Upper lobe of left lung (tissue), 4 donors: Measurements from ENCODE around the gene BCL2L14.

Experiments
- CTCF ChIP-seq, 6 experiments: fragments of 450-650 bp in 4 of 6; fragments of 200-600 bp in 2 of 6; sonication (generic) in 2 of 6; IDR thresholded peaks; one replicate each; pipeline ENCODE4 v1.5.1; 2016 to 2019; ENCODE audit warnings: antibody characterized with exemption in 6 of 6
- POLR2A ChIP-seq, 4 donors: fragments of 450-650 bp; IDR thresholded peaks; one replicate each; pipeline ENCODE4 v1.5.1; 2016 to 2017; ENCODE audit warnings: antibody characterized with exemption in 4 of 4, mild to moderate bottlenecking in 2 of 4

GRCh38 chr12:12068751-12069150, 2.0 kb upstream of the BCL2L14 start:
- TF ChIP-seq CTCF (IDR thresholded peaks at IDR 0.05) (no peak), POLR2A (IDR thresholded peaks at IDR 0.05) (no peak)
